HG03175 (cell line): ENCODE results near the gene RHBDL3.

Experiments used
- ATAC-seq: cut with Tn5 transposase; IDR thresholded peaks from one replicate; pipeline ENCODE4 v1.9.1; 2021; ENCODE audit warnings: mild to moderate bottlenecking, moderate library complexity; ENCODE audit not compliant: unreplicated experiment

RHBDL3 gene

GRCh38 chr17:32266389-32267301, 1.0 kb downstream of the RHBDL3 start:
- ATAC-seq: no peak

- ATAC-seq: no peak
Measured at GRCh38 chr17:32267690-32268205, 2.1 kb downstream of the RHBDL3 start.

- ATAC-seq: no peak
Measured at GRCh38 chr17:32268734-32269288, 3.2 kb downstream of the RHBDL3 start.

GRCh38 chr17:32269377-32269776, 3.7 kb downstream of the RHBDL3 start:
- ATAC-seq: no peak

GRCh38 chr17:32271844-32272243, 6.2 kb downstream of the RHBDL3 start:
- ATAC-seq: no peak

- no peak for ATAC-seq
Measured at GRCh38 chr17:32274101-32274500, 8.5 kb downstream of the RHBDL3 start.

- ATAC-seq: no peak
Measured at GRCh38 chr17:32274643-32275042, 9.0 kb downstream of the RHBDL3 start.

- no peak for ATAC-seq
Measured at GRCh38 chr17:32275060-32276042, 9.7 kb downstream of the RHBDL3 start.

GRCh38 chr17:32276171-32276601, 10.6 kb downstream of the RHBDL3 start:
- ATAC-seq: peak; percentile 47

GRCh38 chr17:32277284-32277683, 11.7 kb downstream of the RHBDL3 start:
- ATAC-seq: no peak

- ATAC-seq: no peak
Measured at GRCh38 chr17:32278815-32279214, 13.2 kb downstream of the RHBDL3 start.

- no peak for ATAC-seq
Measured at GRCh38 chr17:32279891-32280716, 14.5 kb downstream of the RHBDL3 start.

- ATAC-seq: no peak
Measured at GRCh38 chr17:32281011-32281451, 15.4 kb downstream of the RHBDL3 start.

- no peak for ATAC-seq
Measured at GRCh38 chr17:32283745-32284201, 18.1 kb downstream of the RHBDL3 start.

- ATAC-seq: no peak
Measured at GRCh38 chr17:32285306-32285705, 19.7 kb downstream of the RHBDL3 start.

- no peak for ATAC-seq
Measured at GRCh38 chr17:32285746-32286517, 20.3 kb downstream of the RHBDL3 start.

- no peak for ATAC-seq
Measured at GRCh38 chr17:32286518-32286900, 20.9 kb downstream of the RHBDL3 start.

GRCh38 chr17:32287804-32288511, 22.3 kb downstream of the RHBDL3 start:
- ATAC-seq: no peak
